ENCODE measurements around the gene FAF1.

FAF1 gene

GRCh38 chr1:50421768-50422674, 538.0 kb downstream of the FAF1 start:
- DNase-seq, result no peak

GRCh38 chr1:50421366-50421748, 538.7 kb downstream of the FAF1 start:
- no peak for DNase-seq

GRCh38 chr1:50420689-50421365, 539.2 kb downstream of the FAF1 start:
- no peak for DNase-seq

GRCh38 chr1:50419907-50420677, 540.0 kb downstream of the FAF1 start:
- DNase-seq, result no peak

GRCh38 chr1:50419192-50419906, 540.7 kb downstream of the FAF1 start:
- no peak for DNase-seq

- no peak for DNase-seq
Measured at GRCh38 chr1:50418600-50419109, 541.4 kb downstream of the FAF1 start.

GRCh38 chr1:50417946-50418599, 542.0 kb downstream of the FAF1 start:
- no peak for DNase-seq

GRCh38 chr1:50417507-50417906, 542.6 kb downstream of the FAF1 start:
- no peak for DNase-seq

- no peak for DNase-seq
Measured at GRCh38 chr1:50416553-50417453, 543.3 kb downstream of the FAF1 start.

GRCh38 chr1:50416150-50416527, 543.9 kb downstream of the FAF1 start:
- DNase-seq, result no peak

- DNase-seq, result no peak
Measured at GRCh38 chr1:50415235-50416149, 544.6 kb downstream of the FAF1 start.

GRCh38 chr1:50414853-50415234, 545.2 kb downstream of the FAF1 start:
- no peak for DNase-seq

- DNase-seq, result no peak
Measured at GRCh38 chr1:50412813-50413476, 547.1 kb downstream of the FAF1 start.

- no peak for DNase-seq
Measured at GRCh38 chr1:50405814-50406213, 554.3 kb downstream of the FAF1 start.

GRCh38 chr1:50393522-50394120, 566.4 kb downstream of the FAF1 start:
- DNase-seq, result no peak

All from activated T-cell treated with anti-CD3 and anti-CD28 coated beads for 4 hours (primary cell).